RKO (cell line): ENCODE measurements around the gene ANO6.
A peak's percentile ranks its signal among the peaks of the same experiment; 100 is the strongest.
"Not testable (repeated sequence)": the region's sequence is repeated elsewhere in the genome, so short reads cannot be mapped to it uniquely, and the experiment has no call there.

Experiments
- DNase-seq: peaks from one replicate; pipeline ENCODE4 v3.0.0-alpha.2; 2016; ENCODE audit warnings: low spot score

The ANO6 gene

GRCh38 chr12:45350861-45351260, 135.0 kb downstream of the ANO6 start:
- no peak for DNase-seq

- DNase-seq: no peak
These were observed 136.2 kb downstream of the ANO6 start for GRCh38 chr12:45351921-45352670.

GRCh38 chr12:45353944-45354343, 138.0 kb downstream of the ANO6 start:
- no peak for DNase-seq

- no peak for DNase-seq
These were observed 138.5 kb downstream of the ANO6 start for GRCh38 chr12:45354399-45354798.

- no peak for DNase-seq
These were observed 139.8 kb downstream of the ANO6 start for GRCh38 chr12:45355730-45356129.

- DNase-seq: no peak
These were observed 141.1 kb downstream of the ANO6 start for GRCh38 chr12:45356822-45357538.

- no peak for DNase-seq
These were observed 141.9 kb downstream of the ANO6 start for GRCh38 chr12:45357539-45358417.

- DNase-seq: no peak
These were observed 146.4 kb downstream of the ANO6 start for GRCh38 chr12:45362291-45362690.

- no peak for DNase-seq
These were observed 148.0 kb downstream of the ANO6 start for GRCh38 chr12:45363903-45364302.

- DNase-seq: peak; percentile 23
These were observed 153.1 kb downstream of the ANO6 start for GRCh38 chr12:45368841-45369489.

- DNase-seq: no peak
These were observed 161.9 kb downstream of the ANO6 start for GRCh38 chr12:45377815-45378214.

GRCh38 chr12:45379261-45379660, 163.4 kb downstream of the ANO6 start:
- no peak for DNase-seq

GRCh38 chr12:45381351-45381750, 165.5 kb downstream of the ANO6 start:
- DNase-seq: no peak

- peak; percentile 29 for DNase-seq
These were observed 172.7 kb downstream of the ANO6 start for GRCh38 chr12:45388545-45388944.

GRCh38 chr12:45389426-45389825, 173.5 kb downstream of the ANO6 start:
- DNase-seq: no peak

- DNase-seq: not testable (repeated sequence)
These were observed 181.6 kb downstream of the ANO6 start for GRCh38 chr12:45397499-45397898.

GRCh38 chr12:45398552-45398951, 182.7 kb downstream of the ANO6 start:
- DNase-seq: no peak

GRCh38 chr12:45400991-45401390, 185.1 kb downstream of the ANO6 start:
- DNase-seq: no peak

- DNase-seq: no peak
These were observed 186.4 kb downstream of the ANO6 start for GRCh38 chr12:45402288-45402687.

GRCh38 chr12:45406988-45407850, 191.3 kb downstream of the ANO6 start:
- no peak for DNase-seq
